HEK293T (cell line): Measurements from ENCODE around the gene FAM78A.

ENCODE experiments used
- BHLHE40 ChIP-seq: fragments of 450-650 bp; IDR thresholded peaks from 2 replicates; pipeline ENCODE4 v1.6.1; 2016; ENCODE audit warnings: mild to moderate bottlenecking, moderate library complexity, borderline replicate concordance
- CTBP1 ChIP-seq: fragments of 450-650 bp; IDR thresholded peaks from 2 replicates; pipeline ENCODE4 v1.6.1; 2016; ENCODE audit warnings: borderline replicate concordance
- ELF4 ChIP-seq: fragments of 450-650 bp; IDR thresholded peaks from 2 replicates; pipeline ENCODE4 v1.6.1; 2017; ENCODE audit warnings: antibody characterized with exemption
- FOXA1 ChIP-seq: fragments of 450-650 bp; IDR thresholded peaks from 2 replicates; pipeline ENCODE4 v1.6.1; 2016; ENCODE audit warnings: mild to moderate bottlenecking
- FOXK2 ChIP-seq: fragments of 450-650 bp; IDR thresholded peaks from 2 replicates; pipeline ENCODE4 v1.6.1; 2016; ENCODE audit warnings: mild to moderate bottlenecking
- FOXM1 ChIP-seq: fragments of 450-650 bp; IDR thresholded peaks from 2 replicates; pipeline ENCODE4 v1.6.1; 2017; ENCODE audit warnings: mild to moderate bottlenecking, borderline replicate concordance
- HDGF ChIP-seq: fragments of 450-650 bp; IDR thresholded peaks from 2 replicates; pipeline ENCODE4 v1.6.1; 2017; ENCODE audit warnings: antibody characterized with exemption, borderline replicate concordance
- L3MBTL2 ChIP-seq: fragments of 450-650 bp; conservative IDR thresholded peaks from 2 replicates; pipeline ENCODE4 v1.6.1; 2016; ENCODE audit warnings: mild to moderate bottlenecking
- SP1 ChIP-seq: fragments of 450-650 bp; IDR thresholded peaks from 2 replicates; pipeline ENCODE4 v1.6.1; 2017
- SUZ12 ChIP-seq: fragments of 450-650 bp; IDR thresholded peaks from 2 replicates; pipeline ENCODE4 v1.6.1; 2016; ENCODE audit warnings: mild to moderate bottlenecking
- TARDBP ChIP-seq: fragments of 450-650 bp; IDR thresholded peaks from 2 replicates; pipeline ENCODE4 v1.6.1; 2016
- ZNF384 ChIP-seq: fragments of 450-650 bp; IDR thresholded peaks from 2 replicates; pipeline ENCODE4 v1.6.1; 2016

DNA sequence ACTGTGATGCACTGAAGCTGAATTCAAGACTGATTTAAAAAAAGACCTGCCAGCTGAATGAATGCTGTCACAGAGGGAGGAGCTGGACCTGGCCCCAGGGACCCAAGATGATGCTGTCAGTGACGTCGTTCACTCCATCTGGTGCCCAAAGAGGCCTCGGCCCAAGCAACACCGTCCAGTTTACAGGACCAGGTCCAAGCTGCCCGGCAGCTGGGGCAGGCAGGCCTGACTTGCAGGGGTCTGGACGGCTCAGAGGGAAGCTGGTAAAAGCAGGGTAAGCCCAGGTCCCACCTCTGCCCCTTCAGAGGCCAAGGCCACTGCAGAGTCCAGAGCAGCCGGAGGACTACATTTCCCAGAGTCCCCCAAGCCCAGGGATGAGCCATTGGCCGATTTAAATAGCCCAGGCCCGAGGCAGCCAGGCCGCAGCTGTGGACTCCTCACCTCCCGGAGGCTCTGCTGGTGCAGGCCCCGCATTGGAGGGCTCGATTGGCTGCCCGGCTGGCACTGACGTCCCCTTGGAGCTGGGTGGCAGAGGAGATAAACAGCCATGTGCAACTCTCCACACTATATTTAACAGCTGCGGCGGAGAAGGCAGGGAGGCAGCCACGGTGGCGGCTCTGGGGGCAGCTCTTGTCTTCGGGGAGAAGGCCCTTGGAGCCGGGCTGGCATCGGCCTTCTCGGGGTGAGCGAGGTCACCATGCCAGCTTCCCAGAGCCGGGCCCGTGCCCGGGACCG lies 13.2 kb upstream of the FAM78A start, which contains the start of gene PLPP7:
- TF ChIP-seq BHLHE40 = no peak
- no peak for TF ChIP-seq SP1
- TF ChIP-seq CTBP1 = no peak
- TF ChIP-seq FOXA1 = no peak
- no peak for TF ChIP-seq ZNF384
- TF ChIP-seq FOXM1 = no peak
- TF ChIP-seq FOXK2 = no peak
- no peak for TF ChIP-seq TARDBP
- no peak for TF ChIP-seq SUZ12
- no peak for TF ChIP-seq ELF4
- no peak for TF ChIP-seq L3MBTL2
- no peak for TF ChIP-seq HDGF
